Measurements from ENCODE around the gene RGL3.

The RGL3 gene

GRCh38 chr19:11464333-11465265, 45.5 kb upstream of the RGL3 start:
- no peak overlapping the region for H3K4me3 ChIP-seq (replicated peaks; ENCODE audit: insufficient read depth, low read length)
- H3K27ac ChIP-seq (replicated peaks): no peak overlapping the region
- DNase-seq (ENCODE audit: low read depth in 1 of 2, low spot score in 1 of 2): no peak
- no peaks in the 10 kb centered on the region for H3K27me3 ChIP-seq (ENCODE audit: insufficient read depth, poor library complexity, severe bottlenecking)
- TF ChIP-seq SPI1 (IDR thresholded peaks at IDR 0.05; ENCODE audit: borderline replicate concordance, low read depth) (no peak), GABPA (IDR thresholded peaks at IDR 0.05; ENCODE audit: low read depth) (no peak), CTCF (IDR thresholded peaks at IDR 0.05; ENCODE audit: insufficient read depth, low read length) (no peak), POLR2AphosphoS5 (IDR thresholded peaks at IDR 0.05; ENCODE audit: low read depth) (no peak), REST (IDR thresholded peaks at IDR 0.05; ENCODE audit: insufficient replicate concordance, low read depth) (no peak)

GRCh38 chr19:11463391-11463790, 44.3 kb upstream of the RGL3 start:
- no peak for DNase-seq (ENCODE audit: low read depth in 1 of 2, low spot score in 1 of 2)
- H3K27me3 ChIP-seq (ENCODE audit: insufficient read depth, poor library complexity, severe bottlenecking): no peaks in the 10 kb centered on the region
- TF ChIP-seq GABPA (IDR thresholded peaks at IDR 0.05; ENCODE audit: low read depth) (no peak), SPI1 (IDR thresholded peaks at IDR 0.05; ENCODE audit: borderline replicate concordance, low read depth) (no peak), CTCF (IDR thresholded peaks at IDR 0.05; ENCODE audit: insufficient read depth, low read length) (no peak), REST (IDR thresholded peaks at IDR 0.05; ENCODE audit: insufficient replicate concordance, low read depth) (no peak), POLR2AphosphoS5 (IDR thresholded peaks at IDR 0.05; ENCODE audit: low read depth) (no peak)
- no peak overlapping the region for H3K27ac ChIP-seq (replicated peaks)
- H3K4me3 ChIP-seq (replicated peaks; ENCODE audit: insufficient read depth, low read length): no peak overlapping the region

GRCh38 chr19:11461453-11461852, 42.3 kb upstream of the RGL3 start:
- Histone ChIP-seq H3K27me3 (ENCODE audit: insufficient read depth, poor library complexity, severe bottlenecking) (no peaks in the 10 kb centered on the region), H3K27ac (replicated peaks) (no peak overlapping the region), H3K4me3 (replicated peaks; ENCODE audit: insufficient read depth, low read length) (no peak overlapping the region)
- TF ChIP-seq SPI1 (IDR thresholded peaks at IDR 0.05; ENCODE audit: borderline replicate concordance, low read depth) (no peak), POLR2AphosphoS5 (IDR thresholded peaks at IDR 0.05; ENCODE audit: low read depth) (no peak), CTCF (IDR thresholded peaks at IDR 0.05; ENCODE audit: insufficient read depth, low read length) (no peak), GABPA (IDR thresholded peaks at IDR 0.05; ENCODE audit: low read depth) (no peak), REST (IDR thresholded peaks at IDR 0.05; ENCODE audit: insufficient replicate concordance, low read depth) (no peak)
- no peak for DNase-seq (ENCODE audit: low read depth in 1 of 2, low spot score in 1 of 2)
